SK-N-SH (cell line): Measurements from ENCODE around the gene URAD. TPM values are rescaled to one million over a fixed set of nuclear protein-coding genes. Genes with fewer than 3 reads are reported as not detected.

Source experiments
- CTCF ChIA-PET: fragments of 300-600, 350-600 bp; formaldehyde crosslinking; extraction: SDS; loops from one replicate; lab custom pipeline; 2021; lab: Yijun Ruan, JAX
- POLR2A ChIA-PET: fragments of 350-600 bp; sonication (Branson Sonifier 250); formaldehyde crosslinking; extraction: SDS; loops from one replicate; lab custom pipeline; 2020; ENCODE audit warnings: antibody characterized with exemption, inconsistent platforms; lab: Yijun Ruan, JAX
- DNase-seq: peaks from one replicate; pipeline ENCODE4 v3.0.0; 2012
- H2AFZ ChIP-seq: fragments of 200-600 bp; sonication (generic); 2 replicates; pipeline ENCODE4 v1.8.1; 2016; ENCODE audit warnings: antibody characterized with exemption, mild to moderate bottlenecking, low read depth
- H3F3A ChIP-seq: fragments of 200-600 bp; sonication (generic); replicated peaks from 2 replicates; pipeline ENCODE3; 2016; ENCODE audit warnings: antibody characterized with exemption, mild to moderate bottlenecking; ENCODE audit not compliant: insufficient read depth
- H3K27ac ChIP-seq, 2 experiments: fragments of 200-500 bp in 1 of 2; fragments of 200-600 bp in 1 of 2; sonication (Bioruptor generic) in 1 of 2; sonication (generic), shearing (Covaris generic) in 1 of 2; 2 replicates each; pipeline versions ENCODE4 v1.5.1 to v1.6.1; 2014 to 2016; ENCODE audit warnings: low read depth in 2 of 2, inconsistent platforms in 1 of 2, low read length in 1 of 2, mild to moderate bottlenecking in 1 of 2, mixed read lengths in 1 of 2
- H3K27me3 ChIP-seq: fragments of 200-600 bp; sonication (generic), shearing (Covaris generic); 2 replicates; pipeline ENCODE4 v1.6.1; 2016; ENCODE audit warnings: mixed run types; ENCODE audit not compliant: insufficient read depth
- H3K36me3 ChIP-seq, 2 experiments: fragments of 200-500 bp in 1 of 2; fragments of 200-600 bp in 1 of 2; sonication (Bioruptor generic) in 1 of 2; sonication (generic) in 1 of 2; replicated peaks in 1 of 2; 2 replicates each; pipeline versions ENCODE3 to v1.5.1; 2014 to 2016; ENCODE audit warnings: low read length in 1 of 2, mild to moderate bottlenecking in 1 of 2; ENCODE audit not compliant: insufficient read depth in 2 of 2, control insufficient read depth in 1 of 2
- H3K4me1 ChIP-seq, 2 experiments: fragments of 200-500 bp in 1 of 2; fragments of 200-600 bp in 1 of 2; sonication (Bioruptor generic) in 1 of 2; sonication (generic), shearing (Covaris generic) in 1 of 2; 2 replicates each; pipeline versions ENCODE4 v1.5.1 to v1.6.1; 2014 to 2016; ENCODE audit warnings: low read depth in 1 of 2, low read length in 1 of 2, mixed run types in 1 of 2; ENCODE audit not compliant: insufficient read depth in 2 of 2, control insufficient read depth in 1 of 2
- H3K4me2 ChIP-seq: fragments of 200-600 bp; sonication (generic), shearing (Covaris generic); 2 replicates; pipeline ENCODE4 v1.6.1; 2017; ENCODE audit warnings: mixed run types
- H3K4me3 ChIP-seq, 2 experiments: fragments of 200-500 bp in 1 of 2; fragments of 200-600 bp in 1 of 2; sonication (Bioruptor generic) in 1 of 2; sonication (generic), shearing (Covaris generic) in 1 of 2; 2 replicates each; pipeline versions ENCODE4 v1.5.1 to v1.8.1; 2014 to 2016; ENCODE audit warnings: low read depth in 2 of 2, inconsistent platforms in 1 of 2, low read length in 1 of 2, mild to moderate bottlenecking in 1 of 2, mixed read lengths in 1 of 2, moderate library complexity in 1 of 2
- H3K79me2 ChIP-seq: fragments of 200-600 bp; sonication (generic); 2 replicates; pipeline ENCODE4 v1.8.1; 2017; ENCODE audit warnings: mild to moderate bottlenecking; ENCODE audit not compliant: insufficient read depth
- H3K9ac ChIP-seq: fragments of 200-600 bp; sonication (generic); 2 replicates; pipeline ENCODE4 v1.6.1; 2017; ENCODE audit warnings: mixed run types
- H3K9me2 ChIP-seq: fragments of 200-600 bp; sonication (generic); 2 replicates; pipeline ENCODE4 v1.6.1; 2017; ENCODE audit warnings: mixed run types
- H3K9me3 ChIP-seq: fragments of 200-600 bp; sonication (generic); 2 replicates; pipeline ENCODE4 v1.6.1; 2017; ENCODE audit warnings: mixed run types, mild to moderate bottlenecking, moderate library complexity
- H4K20me1 ChIP-seq: fragments of 200-600 bp; sonication (generic); 2 replicates; pipeline ENCODE4 v1.6.1; 2017; ENCODE audit warnings: mild to moderate bottlenecking, mixed run types; ENCODE audit not compliant: insufficient read depth
- CHD2 ChIP-seq: fragments of 150-350 bp; IDR thresholded peaks from 2 replicates; pipeline ENCODE4 v1.6.1; 2018; ENCODE audit warnings: low read length; ENCODE audit not compliant: partially characterized antibody
- EP300 ChIP-seq, 2 experiments: IDR thresholded peaks; 2 replicates each; pipeline versions ENCODE4 v1.4.0 to v1.6.1; 2012; ENCODE audit warnings: borderline replicate concordance in 1 of 2, low read depth in 1 of 2, low read length in 1 of 2
- FOSL2 ChIP-seq: IDR thresholded peaks from 2 replicates; pipeline ENCODE4 v1.4.0; 2012; ENCODE audit warnings: low read depth, mild to moderate bottlenecking, moderate library complexity, borderline replicate concordance
- FOXM1 ChIP-seq: IDR thresholded peaks from 2 replicates; pipeline ENCODE4 v1.4.0; 2012; ENCODE audit warnings: low read depth, mild to moderate bottlenecking
- IRF3 ChIP-seq: fragments of 150-350 bp; IDR thresholded peaks from 2 replicates; pipeline ENCODE4 v1.6.1; 2016; ENCODE audit warnings: mild to moderate bottlenecking, low read depth, low read length
- JUND ChIP-seq: IDR thresholded peaks from 2 replicates; pipeline ENCODE4 v1.4.0; 2012
- MEF2A ChIP-seq: IDR thresholded peaks from 2 replicates; pipeline ENCODE4 v1.4.0; 2012; ENCODE audit warnings: low read depth, borderline replicate concordance
- MXI1 ChIP-seq: IDR thresholded peaks from 2 replicates; pipeline ENCODE4 v1.6.1; 2012; ENCODE audit warnings: mild to moderate bottlenecking, low read depth, low read length, improper control_type of control experiment
- NFIC ChIP-seq: IDR thresholded peaks from 2 replicates; pipeline ENCODE4 v1.4.0; 2012; ENCODE audit warnings: borderline replicate concordance
- NRF1 ChIP-seq: IDR thresholded peaks from 2 replicates; pipeline ENCODE4 v1.6.1; 2012; ENCODE audit warnings: low read depth, mild to moderate bottlenecking, low read length
- POLR2AphosphoS5 ChIP-seq: IDR thresholded peaks from 2 replicates; pipeline ENCODE4 v1.6.1; 2012; ENCODE audit warnings: low read depth, low read length
- RAD21 ChIP-seq: IDR thresholded peaks from 2 replicates; pipeline ENCODE4 v1.6.1; 2012; ENCODE audit warnings: mild to moderate bottlenecking, low read length
- RCOR1 ChIP-seq: fragments of 150-350 bp; IDR thresholded peaks from 2 replicates; pipeline ENCODE4 v1.6.1; 2017; ENCODE audit warnings: antibody characterized with exemption, low read length
- RXRA ChIP-seq: IDR thresholded peaks from 2 replicates; pipeline ENCODE4 v1.4.0; 2012; ENCODE audit warnings: low read depth, mild to moderate bottlenecking, borderline replicate concordance
- SIN3A ChIP-seq: IDR thresholded peaks from 2 replicates; pipeline ENCODE4 v1.6.1; 2012; ENCODE audit warnings: low read depth, mild to moderate bottlenecking, low read length, moderate library complexity, borderline replicate concordance
- SMC3 ChIP-seq: IDR thresholded peaks from 2 replicates; pipeline ENCODE4 v1.6.1; 2012; ENCODE audit warnings: low read depth, low read length, improper control_type of control experiment
- USF1 ChIP-seq: IDR thresholded peaks from 2 replicates; pipeline ENCODE4 v1.4.0; 2012; ENCODE audit warnings: low read depth, borderline replicate concordance
- YY1 ChIP-seq: IDR thresholded peaks from 2 replicates; pipeline ENCODE4 v1.4.0; 2012; ENCODE audit warnings: low read depth, mild to moderate bottlenecking
- WGBS: methylation state at CpG from one replicate; pipeline ENCODE4 v1.1.6; 2017; ENCODE audit warnings: low lambda C conversion rate; 5-methylcytosine and 5-hydroxymethylcytosine counted together
- polyA plus RNA-seq, 3 experiments: library from polyadenylated mRNA; depleted of rRNA; stranded (reverse); fragments of >200 nt; gene quantifications; 2 replicates each; pipeline ENCODE4 v1.2.3, GENCODE V29; 2012
- TF ChIP-seq, protein P1 (sequence below): IDR thresholded peaks from 2 replicates; pipeline ENCODE4 v1.6.1; 2012; ENCODE audit warnings: mild to moderate bottlenecking, low read depth, low read length, moderate library complexity

URAD gene
- polyA plus RNA-seq, 1 of the 3 experiments (the other 2 are of a cell fraction), result not detected

- TF ChIP-seq FOSL2 (no peak), NFIC (no peak), USF1 (no peak), RAD21 (no peak), FOXM1 (no peak), IRF3 (no peak), NRF1 (no peak), JUND (no peak), SMC3 (no peak), RXRA (no peak), RCOR1 (no peak)
Measured at GRCh38 chr13:27975564-27976361, 12.7 kb downstream of the URAD start (continued).

DNA sequence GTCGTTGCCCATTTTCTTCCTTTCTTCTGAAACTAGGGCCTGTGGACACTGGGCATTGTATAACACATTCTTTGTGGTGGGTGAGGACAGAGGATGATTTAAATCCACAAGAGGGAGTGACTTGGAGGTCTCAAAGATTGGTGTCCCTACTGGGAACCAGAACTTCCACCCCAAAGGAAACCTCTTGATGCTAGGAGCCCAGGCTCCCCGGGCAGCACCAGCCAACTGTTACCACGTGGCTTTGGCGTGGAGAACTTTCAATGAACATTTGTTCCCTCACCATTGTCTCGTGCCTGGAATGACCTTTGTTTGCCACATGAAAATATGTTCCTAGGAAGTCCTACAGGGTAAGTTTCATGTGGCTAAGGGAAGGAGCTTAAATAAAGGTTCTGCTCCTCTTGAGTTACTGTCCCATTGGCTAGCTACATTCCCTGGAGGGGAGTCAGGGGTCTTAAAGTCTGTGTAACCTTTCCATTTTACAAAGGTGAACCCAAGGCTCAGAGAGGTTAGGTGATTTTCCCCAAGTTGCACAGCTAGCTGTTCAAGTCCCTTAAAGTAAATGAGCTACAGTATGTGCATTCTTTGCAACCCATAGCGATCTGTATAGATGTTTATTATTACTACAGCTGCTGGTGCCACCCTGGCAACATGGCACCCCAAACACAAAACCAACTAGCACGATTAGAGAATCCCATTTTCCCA, 14.4 kb downstream of the URAD start:
- H3K9me3 ChIP-seq, result no peaks in the 10 kb centered on the region
- H3K27me3 ChIP-seq, result peaks cover 97% of the 10 kb centered on the region
- H3K27ac ChIP-seq, result no peak overlapping the region
- DNase-seq, result peak; percentile 14
- H3K4me1 ChIP-seq, result no peaks in the 10 kb centered on the region
- no peaks in the 10 kb centered on the region for H4K20me1 ChIP-seq
- H3K9ac ChIP-seq, result no peak overlapping the region
- no peak for TF ChIP-seq MEF2A
- TF ChIP-seq, protein P1, sequence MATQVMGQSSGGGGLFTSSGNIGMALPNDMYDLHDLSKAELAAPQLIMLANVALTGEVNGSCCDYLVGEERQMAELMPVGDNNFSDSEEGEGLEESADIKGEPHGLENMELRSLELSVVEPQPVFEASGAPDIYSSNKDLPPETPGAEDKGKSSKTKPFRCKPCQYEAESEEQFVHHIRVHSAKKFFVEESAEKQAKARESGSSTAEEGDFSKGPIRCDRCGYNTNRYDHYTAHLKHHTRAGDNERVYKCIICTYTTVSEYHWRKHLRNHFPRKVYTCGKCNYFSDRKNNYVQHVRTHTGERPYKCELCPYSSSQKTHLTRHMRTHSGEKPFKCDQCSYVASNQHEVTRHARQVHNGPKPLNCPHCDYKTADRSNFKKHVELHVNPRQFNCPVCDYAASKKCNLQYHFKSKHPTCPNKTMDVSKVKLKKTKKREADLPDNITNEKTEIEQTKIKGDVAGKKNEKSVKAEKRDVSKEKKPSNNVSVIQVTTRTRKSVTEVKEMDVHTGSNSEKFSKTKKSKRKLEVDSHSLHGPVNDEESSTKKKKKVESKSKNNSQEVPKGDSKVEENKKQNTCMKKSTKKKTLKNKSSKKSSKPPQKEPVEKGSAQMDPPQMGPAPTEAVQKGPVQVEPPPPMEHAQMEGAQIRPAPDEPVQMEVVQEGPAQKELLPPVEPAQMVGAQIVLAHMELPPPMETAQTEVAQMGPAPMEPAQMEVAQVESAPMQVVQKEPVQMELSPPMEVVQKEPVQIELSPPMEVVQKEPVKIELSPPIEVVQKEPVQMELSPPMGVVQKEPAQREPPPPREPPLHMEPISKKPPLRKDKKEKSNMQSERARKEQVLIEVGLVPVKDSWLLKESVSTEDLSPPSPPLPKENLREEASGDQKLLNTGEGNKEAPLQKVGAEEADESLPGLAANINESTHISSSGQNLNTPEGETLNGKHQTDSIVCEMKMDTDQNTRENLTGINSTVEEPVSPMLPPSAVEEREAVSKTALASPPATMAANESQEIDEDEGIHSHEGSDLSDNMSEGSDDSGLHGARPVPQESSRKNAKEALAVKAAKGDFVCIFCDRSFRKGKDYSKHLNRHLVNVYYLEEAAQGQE, result no peak
- TF ChIP-seq POLR2AphosphoS5, result no peak
- no peak for TF ChIP-seq FOXM1
- TF ChIP-seq EP300 (IDR thresholded peaks at IDR 0.05; ENCODE audit: borderline replicate concordance in 1 of 2, low read depth in 1 of 2, low read length in 1 of 2), result no peak
- TF ChIP-seq YY1, result no peak
- no peak for TF ChIP-seq SIN3A
- TF ChIP-seq CHD2, result no peak
- TF ChIP-seq MXI1, result no peak
- no peak overlapping the region for H3K4me2 ChIP-seq
- H2AFZ ChIP-seq, result no peak overlapping the region
- no peaks in the 10 kb centered on the region for H3K9me2 ChIP-seq
- WGBS, result 5% methylated on average over 6 of the region's 7 CpGs
- ChIA-PET POLR2A (no interaction called here), CTCF (interaction anchor here (0.9 to 4.2 kb wide), 5 partner anchors 11 to 612 kb away, joined by 3 to 15 read pairs (median 10); no protein-coding TSS in a partner anchor)
- H3F3A ChIP-seq, result no peaks in the 10 kb centered on the region
- H3K36me3 ChIP-seq, result no peaks in the 10 kb centered on the region
- H3K4me3 ChIP-seq, result no peak overlapping the region
- H3K79me2 ChIP-seq, result no peaks in the 10 kb centered on the region
